Neuronal stem cell (in vitro differentiated cells): ENCODE measurements around the gene CHST3.
A peak's percentile ranks its signal among the peaks of the same experiment; 100 is the strongest.

Source experiments
- DNase-seq: peaks from one replicate; pipeline ENCODE4 v3.0.0-alpha.2; 2013; ENCODE audit warnings: low spot score
- H2AFZ ChIP-seq: one replicate; pipeline ENCODE4 v1.6.1; 2013; ENCODE audit warnings: mild to moderate bottlenecking, low read length, inconsistent platforms
- H2AK5ac ChIP-seq: 2 replicates; pipeline ENCODE4 v1.6.1; 2013; ENCODE audit warnings: low read depth, mild to moderate bottlenecking, inconsistent platforms, low read length, moderate library complexity, mixed read lengths
- H2BK120ac ChIP-seq: 2 replicates; pipeline ENCODE4 v1.6.1; 2013; ENCODE audit warnings: low read depth, mild to moderate bottlenecking, inconsistent platforms, low read length, moderate library complexity, mixed read lengths
- H2BK12ac ChIP-seq: one replicate; pipeline ENCODE4 v1.6.1; 2013; ENCODE audit warnings: low read length, inconsistent platforms
- H2BK15ac ChIP-seq: 2 replicates; pipeline ENCODE4 v1.6.1; 2013; ENCODE audit warnings: mild to moderate bottlenecking, low read length, inconsistent platforms, mixed read lengths
- H2BK5ac ChIP-seq: one replicate; pipeline ENCODE4 v1.6.1; 2013; ENCODE audit warnings: inconsistent platforms, mild to moderate bottlenecking, low read length, moderate library complexity
- H3K14ac ChIP-seq: one replicate; pipeline ENCODE4 v1.6.1; 2013; ENCODE audit warnings: low read length, inconsistent platforms
- H3K18ac ChIP-seq: 2 replicates; pipeline ENCODE4 v1.6.1; 2013; ENCODE audit warnings: low read length, inconsistent platforms
- H3K23ac ChIP-seq: 2 replicates; pipeline ENCODE4 v1.6.1; 2013; ENCODE audit warnings: low read depth, mild to moderate bottlenecking, mixed read lengths, low read length, inconsistent platforms; ENCODE audit not compliant: poor library complexity
- H3K27ac ChIP-seq: replicated peaks from 3 replicates; pipeline ENCODE4 v1.5.1; 2013; ENCODE audit warnings: low read length, inconsistent platforms
- H3K27me3 ChIP-seq, 3 experiments: 2 replicates each; pipeline ENCODE4 v1.6.1; 2013; ENCODE audit warnings: low read length in 3 of 3, mild to moderate bottlenecking in 2 of 3, inconsistent platforms in 1 of 3, low read depth in 1 of 3, mixed read lengths in 1 of 3, moderate library complexity in 1 of 3; ENCODE audit not compliant: control insufficient read depth in 3 of 3, insufficient read depth in 3 of 3
- H3K36me3 ChIP-seq, 2 donors: replicated peaks in 1 of 2; 2 replicates each; pipeline ENCODE4 v1.6.1; 2013; ENCODE audit warnings: low read length in 2 of 2; ENCODE audit not compliant: control insufficient read depth in 2 of 2, insufficient read depth in 2 of 2
- H3K4ac ChIP-seq: 2 replicates; pipeline ENCODE4 v1.6.1; 2013; ENCODE audit warnings: inconsistent platforms, mild to moderate bottlenecking, low read length, moderate library complexity
- H3K4me1 ChIP-seq, 2 donors: 1 replicate in 1 of 2; 2 replicates in 1 of 2; pipeline ENCODE4 v1.6.1; 2013; ENCODE audit warnings: low read length in 2 of 2, low read depth in 1 of 2; ENCODE audit not compliant: control insufficient read depth in 2 of 2, insufficient read depth in 1 of 2
- H3K4me2 ChIP-seq: one replicate; pipeline ENCODE4 v1.6.1; 2013; ENCODE audit warnings: mild to moderate bottlenecking, low read length, inconsistent platforms; ENCODE audit not compliant: insufficient read depth, poor library complexity, severe bottlenecking
- H3K4me3 ChIP-seq, 2 donors: 2 replicates each; pipeline ENCODE4 v1.5.1; 2013; ENCODE audit warnings: low read length in 2 of 2, mild to moderate bottlenecking in 2 of 2, inconsistent platforms in 1 of 2, moderate library complexity in 1 of 2
- H3K79me1 ChIP-seq: one replicate; pipeline ENCODE4 v1.6.1; 2013; ENCODE audit warnings: low read depth, mild to moderate bottlenecking, inconsistent platforms, low read length, moderate library complexity
- H3K9ac ChIP-seq: one replicate; pipeline ENCODE4 v1.6.1; 2013; ENCODE audit warnings: mild to moderate bottlenecking, low read depth, low read length, inconsistent platforms; ENCODE audit not compliant: poor library complexity
- H3K9me3 ChIP-seq, 2 donors: replicated peaks in 1 of 2; 2 replicates each; pipeline versions ENCODE3 to v1.6.1; 2013; ENCODE audit warnings: low read length in 2 of 2, mild to moderate bottlenecking in 2 of 2, inconsistent platforms in 1 of 2, low read depth in 1 of 2, mixed read lengths in 1 of 2, moderate library complexity in 1 of 2; ENCODE audit not compliant: control insufficient read depth in 2 of 2, insufficient read depth in 1 of 2
- H4K8ac ChIP-seq: one replicate; pipeline ENCODE4 v1.6.1; 2013; ENCODE audit warnings: low read depth, mild to moderate bottlenecking, inconsistent platforms, low read length, moderate library complexity
- H4K91ac ChIP-seq: one replicate; pipeline ENCODE4 v1.6.1; 2013; ENCODE audit warnings: low read length, low read depth, mild to moderate bottlenecking, inconsistent platforms; ENCODE audit not compliant: poor library complexity
- WGBS, 2 donors: extraction: QIAGEN DNeasy Blood & Tissue Kit; methylation state at CpG; one replicate each; pipeline ENCODE4 v1.1.7; 2013; ENCODE audit warnings: missing lambda C conversion rate in 2 of 2, mixed read lengths in 1 of 2; ENCODE audit not compliant: insufficient read length in 2 of 2, insufficient replicate concordance in 1 of 2; ENCODE audit errors: extremely low coverage in 2 of 2; 5-methylcytosine and 5-hydroxymethylcytosine counted together

CHST3 gene

GRCh38 chr10:72025832-72026231 is 61.6 kb downstream of the CHST3 start:
- no peak overlapping the region for H2BK5ac ChIP-seq
- no peak overlapping the region for H3K4me2 ChIP-seq
- peaks cover 8 to 13% of the 10 kb centered on the region in 2 donors for H3K4me1 ChIP-seq
- no peak overlapping the region for H3K23ac ChIP-seq
- no peak overlapping the region for H2BK15ac ChIP-seq
- H3K36me3 ChIP-seq = no peaks in the 10 kb centered on the region
- H2BK12ac ChIP-seq = no peak overlapping the region
- no peak overlapping the region for H3K27ac ChIP-seq
- H3K18ac ChIP-seq = no peak overlapping the region
- peaks cover 2% of the 10 kb centered on the region in 2 donors for H3K9me3 ChIP-seq
- no peak overlapping the region for H4K8ac ChIP-seq
- no peaks in the 10 kb centered on the region for H3K27me3 ChIP-seq
- no peak overlapping the region for H3K14ac ChIP-seq
- H3K79me1 ChIP-seq = no peaks in the 10 kb centered on the region
- H2AK5ac ChIP-seq = no peak overlapping the region
- H4K91ac ChIP-seq = no peak overlapping the region
- H2AFZ ChIP-seq = no peak overlapping the region
- H2BK120ac ChIP-seq = no peak overlapping the region
- no CpG with 5 or more reads among the region's 5 CpGs for WGBS, 2 donors
- no peak overlapping the region for H3K9ac ChIP-seq
- no peak for DNase-seq
- no peak overlapping the region for H3K4me3 ChIP-seq
- H3K4ac ChIP-seq = no peak overlapping the region

GRCh38 chr10:72026278-72027111 is 62.3 kb downstream of the CHST3 start:
- H3K4me1 ChIP-seq = peaks cover 10 to 15% of the 10 kb centered on the region in 2 donors
- H2AK5ac ChIP-seq = no peak overlapping the region
- H3K79me1 ChIP-seq = no peaks in the 10 kb centered on the region
- no peak overlapping the region for H2BK12ac ChIP-seq
- H3K14ac ChIP-seq = no peak overlapping the region
- no peak overlapping the region for H2BK15ac ChIP-seq
- no peaks in the 10 kb centered on the region for H3K27me3 ChIP-seq
- peak overlapping the region; percentile 73 for H2AFZ ChIP-seq
- DNase-seq = no peak
- WGBS, 2 donors = no CpG with 5 or more reads among the region's 14 CpGs
- no peak overlapping the region for H3K4me2 ChIP-seq
- H3K9me3 ChIP-seq = peaks cover 2% of the 10 kb centered on the region in 2 donors
- H4K8ac ChIP-seq = no peak overlapping the region
- H3K36me3 ChIP-seq = no peaks in the 10 kb centered on the region
- no peak overlapping the region for H4K91ac ChIP-seq
- no peak overlapping the region for H2BK5ac ChIP-seq
- no peak overlapping the region for H3K18ac ChIP-seq
- H3K23ac ChIP-seq = no peak overlapping the region
- H2BK120ac ChIP-seq = no peak overlapping the region
- H3K9ac ChIP-seq = no peak overlapping the region
- H3K4ac ChIP-seq = no peak overlapping the region
- no peak overlapping the region for H3K4me3 ChIP-seq
- no peak overlapping the region for H3K27ac ChIP-seq

GRCh38 chr10:72027498-72027897 is 63.3 kb downstream of the CHST3 start:
- no peak overlapping the region for H3K9ac ChIP-seq
- H3K14ac ChIP-seq = no peak overlapping the region
- no peak overlapping the region for H3K18ac ChIP-seq
- no peak overlapping the region for H4K8ac ChIP-seq
- no peaks in the 10 kb centered on the region for H3K27me3 ChIP-seq
- H3K36me3 ChIP-seq = no peaks in the 10 kb centered on the region
- H2BK120ac ChIP-seq = no peak overlapping the region
- no peak overlapping the region for H2BK12ac ChIP-seq
- no peak overlapping the region for H3K23ac ChIP-seq
- no peak overlapping the region for H4K91ac ChIP-seq
- no peak overlapping the region for H3K4me2 ChIP-seq
- H2AK5ac ChIP-seq = no peak overlapping the region
- H2BK5ac ChIP-seq = no peak overlapping the region
- no peak overlapping the region for H3K4ac ChIP-seq
- no peak overlapping the region for H3K4me3 ChIP-seq
- no CpG with 5 or more reads among the region's 6 CpGs for WGBS, 2 donors
- H3K9me3 ChIP-seq = peaks cover 2% of the 10 kb centered on the region in 2 donors
- H3K27ac ChIP-seq = no peak overlapping the region
- H2BK15ac ChIP-seq = no peak overlapping the region
- H3K4me1 ChIP-seq = peaks cover 10 to 15% of the 10 kb centered on the region in 2 donors
- no peak overlapping the region for H2AFZ ChIP-seq
- no peaks in the 10 kb centered on the region for H3K79me1 ChIP-seq
- DNase-seq = no peak

- WGBS, 2 donors = no CpG with 5 or more reads among the region's 1 CpG
- no peak overlapping the region for H3K4me3 ChIP-seq
- no peaks in the 10 kb centered on the region for H3K79me1 ChIP-seq
- no peak overlapping the region for H3K18ac ChIP-seq
- H3K9me3 ChIP-seq = peaks cover 0 to 2% of the 10 kb centered on the region in 2 donors
- peaks cover 11 to 15% of the 10 kb centered on the region in 2 donors for H3K4me1 ChIP-seq
- H2BK5ac ChIP-seq = no peak overlapping the region
- H3K14ac ChIP-seq = no peak overlapping the region
- H3K4ac ChIP-seq = no peak overlapping the region
- no peak overlapping the region for H2BK120ac ChIP-seq
- H3K27ac ChIP-seq = no peak overlapping the region
- no peak overlapping the region for H3K9ac ChIP-seq
- no peak overlapping the region for H2AK5ac ChIP-seq
- H2BK15ac ChIP-seq = no peak overlapping the region
- H4K91ac ChIP-seq = no peak overlapping the region
- no peak overlapping the region for H2BK12ac ChIP-seq
- no peak overlapping the region for H3K23ac ChIP-seq
- no peak overlapping the region for H4K8ac ChIP-seq
- no peaks in the 10 kb centered on the region for H3K27me3 ChIP-seq
- no peak overlapping the region for H3K4me2 ChIP-seq
- no peak overlapping the region for H2AFZ ChIP-seq
- DNase-seq = no peak
- no peaks in the 10 kb centered on the region for H3K36me3 ChIP-seq
Measured at GRCh38 chr10:72029414-72029813, 65.2 kb downstream of the CHST3 start.
